ENCODE results near the gene SEC14L1. TPM values are rescaled to one million over a fixed set of nuclear protein-coding genes. Genes with fewer than 3 reads are reported as not detected.

Gene SEC14L1
- total and polyA plus RNA-seq, 2 of the 8 experiments (the other 6 are each of a cell fraction or from before 2014, with no cell fraction given): 27.2 to 74.4 TPM

- TF ChIP-seq RAD21 (IDR thresholded peaks at IDR 0.05 in 1 of 2, conservative IDR thresholded peaks at IDR 0.05 in 1 of 2; ENCODE audit: low read depth in 2 of 2, low read length in 2 of 2) (no peak), BACH1 (IDR thresholded peaks at IDR 0.05; ENCODE audit: low read length) (no peak), EP300 (IDR thresholded peaks at IDR 0.05; ENCODE audit: borderline replicate concordance in 1 of 2, low read depth in 2 of 2, low read length in 2 of 2) (no peak), TAF1 (IDR thresholded peaks at IDR 0.05; ENCODE audit: low read depth, low read length) (no peak), POLR2AphosphoS5 (IDR thresholded peaks at IDR 0.05; ENCODE audit: low read depth, low read length) (no peak)
These were observed 40.8 kb upstream of the SEC14L1 start (continued) for GRCh38 chr17:77099997-77100396.
